ENCODE measurements around the gene IDE.

- TF ChIP-seq CTCF (CRISPR knock-in tag; IDR thresholded peaks at IDR 0.05) (no peak), CEBPB (IDR thresholded peaks at IDR 0.05; ENCODE audit: borderline replicate concordance, low read depth, low read length) (no peak), POLR2AphosphoS5 (IDR thresholded peaks at IDR 0.05; ENCODE audit: low read depth, low read length) (no peak), POLR2A (IDR thresholded peaks at IDR 0.05; ENCODE audit: insufficient read depth in 1 of 2, low read depth in 2 of 2, low read length in 2 of 2) (no peak), TAF1 (CRISPR knock-in tag; IDR thresholded peaks at IDR 0.05) (no peak), KDM5B (CRISPR knock-in tag; IDR thresholded peaks at IDR 0.05; ENCODE audit: borderline replicate concordance) (no peak), EZH2 (conservative IDR thresholded peaks at IDR 0.05; ENCODE audit: low read depth, low read length) (no peak), JUND (CRISPR knock-in tag; IDR thresholded peaks at IDR 0.05) (no peak), FOXC1 (CRISPR knock-in tag; IDR thresholded peaks at IDR 0.05; ENCODE audit: borderline replicate concordance) (no peak), ZNF121 (CRISPR knock-in tag; IDR thresholded peaks at IDR 0.05) (no peak)
- TF ChIP-seq, protein P1, sequence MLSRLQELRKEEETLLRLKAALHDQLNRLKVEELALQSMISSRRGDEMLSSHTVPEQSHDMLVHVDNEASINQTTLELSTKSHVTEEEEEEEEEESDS (CRISPR knock-in tag; IDR thresholded peaks at IDR 0.05; ENCODE audit: borderline replicate concordance): no peak
- TF ChIP-seq, protein P2, sequence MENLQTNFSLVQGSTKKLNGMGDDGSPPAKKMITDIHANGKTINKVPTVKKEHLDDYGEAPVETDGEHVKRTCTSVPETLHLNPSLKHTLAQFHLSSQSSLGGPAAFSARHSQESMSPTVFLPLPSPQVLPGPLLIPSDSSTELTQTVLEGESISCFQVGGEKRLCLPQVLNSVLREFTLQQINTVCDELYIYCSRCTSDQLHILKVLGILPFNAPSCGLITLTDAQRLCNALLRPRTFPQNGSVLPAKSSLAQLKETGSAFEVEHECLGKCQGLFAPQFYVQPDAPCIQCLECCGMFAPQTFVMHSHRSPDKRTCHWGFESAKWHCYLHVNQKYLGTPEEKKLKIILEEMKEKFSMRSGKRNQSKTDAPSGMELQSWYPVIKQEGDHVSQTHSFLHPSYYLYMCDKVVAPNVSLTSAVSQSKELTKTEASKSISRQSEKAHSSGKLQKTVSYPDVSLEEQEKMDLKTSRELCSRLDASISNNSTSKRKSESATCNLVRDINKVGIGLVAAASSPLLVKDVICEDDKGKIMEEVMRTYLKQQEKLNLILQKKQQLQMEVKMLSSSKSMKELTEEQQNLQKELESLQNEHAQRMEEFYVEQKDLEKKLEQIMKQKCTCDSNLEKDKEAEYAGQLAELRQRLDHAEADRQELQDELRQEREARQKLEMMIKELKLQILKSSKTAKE (CRISPR knock-in tag; IDR thresholded peaks at IDR 0.05; ENCODE audit: borderline replicate concordance): no peak
Measured at GRCh38 chr10:92486637-92487036, 87.3 kb downstream of the IDE start.

Data from HepG2 (cell line).